Right lung (tissue), 5 donors: ENCODE results near the gene KRT8. TPM values are rescaled to one million over a fixed set of nuclear protein-coding genes. Genes with fewer than 3 reads are reported as not detected.

Experiments used
- DNase-seq, 2 donors: peaks; one replicate each; pipeline ENCODE4 v3.0.0-alpha.2; 2013
- polyA plus RNA-seq, 5 donors: library from polyadenylated mRNA; unstranded; fragments of 120-200 nt; gene quantifications; one replicate each; pipeline versions ENCODE4 v1.2.1 to v1.2.3, GENCODE V29; 2013; ENCODE audit warnings: inconsistent platforms in 1 of 5, low replicate concordance in 1 of 5; ENCODE audit not compliant: insufficient read length in 5 of 5, insufficient read depth in 1 of 5

Gene KRT8
- polyA plus RNA-seq, 5 donors: 166 to 247 (median 183) TPM

GRCh38 chr12:52848661-52849255 is 56.1 kb downstream of the KRT8 start, which contains the start of gene KRT78:
Gene KRT78, minus strand, starts transcription at chr12:52848994. Its CDS starts 64 bp downstream, at chr12:52848930.
- DNase-seq: no peak

GRCh38 chr12:52847335-52848102 is 57.4 kb downstream of the KRT8 start:
- no peak for DNase-seq

Other genes starting within 250 kb of the KRT8 start
- gene KRT1, start 224.7 kb downstream of the KRT8 start, polyA plus RNA-seq: under 1 TPM; 0.25 to 0.81 (median 0.71) TPM
- gene KRT77, start 201.6 kb downstream of the KRT8 start, polyA plus RNA-seq: not detected
- gene KRT76, start 127.7 kb downstream of the KRT8 start, polyA plus RNA-seq: not detected
- gene KRT3, start 109.0 kb downstream of the KRT8 start, polyA plus RNA-seq: not detected
- gene KRT4, start 91.0 kb downstream of the KRT8 start, polyA plus RNA-seq: 1 to 10 TPM; 1.3 to 6.2 (median 2.8) TPM
- gene KRT79, start 70.8 kb downstream of the KRT8 start, polyA plus RNA-seq: not detected
- gene KRT78, start 56.1 kb downstream of the KRT8 start, polyA plus RNA-seq: under 1 TPM in 1 of 5 donors, not detected in 4; 0.16 TPM
- 100 to 1,000 TPM in 4 of 5 donors, 10 to 100 TPM in 1; 90.5 to 152 (median 114) TPM for gene KRT18, start 44.0 kb upstream of the KRT8 start, polyA plus RNA-seq
- 100 to 1,000 TPM; 400 to 558 (median 539) TPM for gene EIF4B, start 101.4 kb upstream of the KRT8 start, polyA plus RNA-seq
- 100 to 1,000 TPM in 4 of 5 donors, 10 to 100 TPM in 1; 96.5 to 138 (median 126) TPM for gene TNS2, start 145.0 kb upstream of the KRT8 start, polyA plus RNA-seq
- 10 to 100 TPM; 13.9 to 22.0 (median 17.8) TPM for gene SPRYD3, start 174.3 kb upstream of the KRT8 start, polyA plus RNA-seq
- gene IGFBP6, start 192.6 kb upstream of the KRT8 start, polyA plus RNA-seq: 10 to 100 TPM in 4 of 5 donors, 1 to 10 TPM in 1; 9.6 to 25.1 (median 19.0) TPM
- gene SOAT2, start 198.4 kb upstream of the KRT8 start, polyA plus RNA-seq: under 1 TPM; 0.19 to 0.37 (median 0.23) TPM